Gastrocnemius medialis (tissue), 4 donors: Measurements from ENCODE around the gene KANSL3.

Source experiments
- POLR2A ChIP-seq, 2 donors: fragments of 450-650 bp; IDR thresholded peaks; one replicate each; pipeline ENCODE4 v1.6.1; 2017; ENCODE audit warnings: antibody characterized with exemption in 2 of 2, mild to moderate bottlenecking in 2 of 2, moderate library complexity in 2 of 2
- TF ChIP-seq, protein P1 (sequence below), 5 experiments: fragments of 450-650 bp in 3 of 5; fragments of 200-600 bp in 2 of 5; sonication (generic) in 2 of 5; IDR thresholded peaks in 4 of 5; conservative IDR thresholded peaks in 1 of 5; 1 replicate in 4 of 5; 2 replicates in 1 of 5; pipeline ENCODE4 v1.5.1; 2016 to 2019; ENCODE audit warnings: antibody characterized with exemption in 5 of 5, mild to moderate bottlenecking in 3 of 5, moderate library complexity in 3 of 5

DNA sequence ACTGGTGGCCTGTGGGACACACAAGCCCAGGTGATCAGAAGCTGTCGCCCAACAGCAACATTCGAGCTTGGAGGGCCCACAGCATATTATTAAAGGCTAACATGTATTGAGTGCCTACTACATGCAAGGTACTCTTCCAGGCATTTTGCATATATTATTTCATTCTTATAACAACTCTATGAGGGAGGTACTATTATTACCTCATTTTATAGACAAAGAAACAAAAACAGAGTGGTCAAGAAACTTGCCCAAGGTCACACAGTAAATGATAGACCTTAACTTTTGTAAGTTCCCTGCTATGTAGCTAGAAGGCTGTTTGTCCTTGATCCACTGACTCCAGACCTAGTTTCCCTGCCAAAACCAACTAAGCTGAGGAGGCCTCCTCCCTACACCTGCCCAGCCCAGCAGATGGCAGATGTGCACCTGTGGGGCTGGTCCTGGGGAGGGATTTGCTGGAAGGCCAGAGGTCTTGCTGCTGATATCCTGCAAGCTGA lies 35.7 kb downstream of the KANSL3 start:
- TF ChIP-seq, protein P1, sequence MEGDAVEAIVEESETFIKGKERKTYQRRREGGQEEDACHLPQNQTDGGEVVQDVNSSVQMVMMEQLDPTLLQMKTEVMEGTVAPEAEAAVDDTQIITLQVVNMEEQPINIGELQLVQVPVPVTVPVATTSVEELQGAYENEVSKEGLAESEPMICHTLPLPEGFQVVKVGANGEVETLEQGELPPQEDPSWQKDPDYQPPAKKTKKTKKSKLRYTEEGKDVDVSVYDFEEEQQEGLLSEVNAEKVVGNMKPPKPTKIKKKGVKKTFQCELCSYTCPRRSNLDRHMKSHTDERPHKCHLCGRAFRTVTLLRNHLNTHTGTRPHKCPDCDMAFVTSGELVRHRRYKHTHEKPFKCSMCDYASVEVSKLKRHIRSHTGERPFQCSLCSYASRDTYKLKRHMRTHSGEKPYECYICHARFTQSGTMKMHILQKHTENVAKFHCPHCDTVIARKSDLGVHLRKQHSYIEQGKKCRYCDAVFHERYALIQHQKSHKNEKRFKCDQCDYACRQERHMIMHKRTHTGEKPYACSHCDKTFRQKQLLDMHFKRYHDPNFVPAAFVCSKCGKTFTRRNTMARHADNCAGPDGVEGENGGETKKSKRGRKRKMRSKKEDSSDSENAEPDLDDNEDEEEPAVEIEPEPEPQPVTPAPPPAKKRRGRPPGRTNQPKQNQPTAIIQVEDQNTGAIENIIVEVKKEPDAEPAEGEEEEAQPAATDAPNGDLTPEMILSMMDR (IDR thresholded peaks at IDR 0.05 in 4 of 5, conservative IDR thresholded peaks at IDR 0.05 in 1 of 5) = no peak
- TF ChIP-seq POLR2A (IDR thresholded peaks at IDR 0.05) = no peak
